Lung (tissue), 12 donors: Measurements from ENCODE around the gene GRIK3. TPM values are rescaled to one million over a fixed set of nuclear protein-coding genes. Genes with fewer than 3 reads are reported as not detected.

Experiments
- ATAC-seq: fragments of 200-7000 bp; cut with Tn5 transposase; one replicate; pipeline ENCODE4 v1.9.1; 2020; ENCODE audit warnings: moderate number of reproducible peaks; ENCODE audit not compliant: insufficient read depth, low FRiP score
- DNase-seq, 3 donors: peaks; one replicate each; pipeline ENCODE4 v3.0.0-alpha.2; 2013 to 2017
- H3K27ac ChIP-seq, 2 donors: one replicate each; pipeline ENCODE4 v1.5.1; 2013; ENCODE audit warnings: mild to moderate bottlenecking in 2 of 2, moderate library complexity in 2 of 2, control low read depth in 1 of 2, inconsistent platforms in 1 of 2, low read depth in 1 of 2, low read length in 1 of 2
- H3K27me3 ChIP-seq, 3 donors: one replicate each; pipeline ENCODE4 v1.5.1; 2013; ENCODE audit warnings: low read length in 2 of 3; ENCODE audit not compliant: control insufficient read depth in 3 of 3, insufficient read depth in 3 of 3
- H3K36me3 ChIP-seq, 4 donors: one replicate each; pipeline ENCODE4 v1.5.1; 2013; ENCODE audit warnings: low read length in 4 of 4, mild to moderate bottlenecking in 1 of 4, moderate library complexity in 1 of 4; ENCODE audit not compliant: control insufficient read depth in 4 of 4, insufficient read depth in 4 of 4
- H3K4me1 ChIP-seq, 5 donors: one replicate each; pipeline ENCODE4 v1.5.1; 2013; ENCODE audit warnings: low read length in 5 of 5, mild to moderate bottlenecking in 2 of 5, moderate library complexity in 1 of 5; ENCODE audit not compliant: control insufficient read depth in 5 of 5, insufficient read depth in 5 of 5
- H3K4me3 ChIP-seq: one replicate; pipeline ENCODE4 v1.5.1; 2013; ENCODE audit warnings: mild to moderate bottlenecking, control low read depth, moderate library complexity
- H3K9ac ChIP-seq, 2 donors: one replicate each; pipeline ENCODE4 v1.5.1; 2013; ENCODE audit warnings: low read length in 2 of 2, control low read depth in 1 of 2; ENCODE audit not compliant: insufficient read depth in 1 of 2
- H3K9me3 ChIP-seq, 4 donors: one replicate each; pipeline ENCODE4 v1.5.1; 2013; ENCODE audit warnings: low read length in 3 of 4, mild to moderate bottlenecking in 1 of 4, moderate library complexity in 1 of 4; ENCODE audit not compliant: control insufficient read depth in 4 of 4, insufficient read depth in 3 of 4
- WGBS, 2 donors: extraction: QIAGEN DNeasy Blood & Tissue Kit; methylation state at CpG; one replicate each; pipeline ENCODE4 v1.1.7; 2013; 5-methylcytosine and 5-hydroxymethylcytosine counted together
- polyA plus RNA-seq, 2 donors: library from polyadenylated mRNA; stranded (reverse); fragments of 200-250 nt; gene quantifications; one replicate each; pipeline ENCODE4 v1.2.1, GENCODE V29; 2013
- total RNA-seq, 2 donors: library from RNA; depleted of rRNA in 1 of 2; stranded (reverse); fragments of >200 nt in 1 of 2; gene quantifications; one replicate each; pipeline ENCODE4 v1.2.1, GENCODE V29; 2014 to 2021
- TF ChIP-seq, protein P1 (sequence below): IDR thresholded peaks from 2 replicates; pipeline ENCODE4 v1.5.1; 2012; ENCODE audit warnings: mild to moderate bottlenecking; ENCODE audit errors: control extremely low read depth, extremely low read depth
- donor health status: control.
- donor health status: control.
- donor health status: Bipolar disorder and iron deficiency.
- donor health status: healthy.
- donor health status: DM: yes; HTN: yes; CAD: no.

GRIK3 gene
- total and polyA plus RNA-seq, 4 donors, result 0.01 to 0.40 (median 0.07) TPM

DNA sequence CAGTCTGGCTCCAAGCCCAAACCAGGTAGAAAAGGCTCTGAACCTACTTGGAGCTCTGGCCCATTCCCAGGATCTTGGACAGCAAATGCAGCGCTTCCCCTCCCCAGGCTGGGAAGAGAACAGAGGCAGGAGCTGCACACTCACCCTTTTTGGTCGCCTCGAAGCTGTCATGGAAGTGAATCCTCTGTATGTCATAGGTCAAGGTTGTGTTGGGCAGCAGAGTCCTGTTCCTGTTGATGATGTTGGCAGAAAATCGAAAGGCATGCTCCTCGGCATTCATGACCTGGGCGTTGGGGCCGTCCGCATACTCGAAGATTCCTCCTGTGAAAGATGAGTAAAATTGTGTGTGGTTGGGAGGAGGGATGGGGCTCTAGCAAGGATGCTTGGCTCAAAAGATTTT, 143.5 kb downstream of the GRIK3 start:
- H3K36me3 ChIP-seq, result no peaks in the 10 kb centered on the region
- no peak overlapping the region for H3K4me3 ChIP-seq
- H3K27me3 ChIP-seq, result peaks cover 0 to 7% (median 0%) of the 10 kb centered on the region in 3 donors
- 68 to 79% methylated on average over 9 of the region's 9 CpGs for WGBS, 2 donors
- no peak overlapping the region for H3K27ac ChIP-seq
- H3K4me1 ChIP-seq, result peaks cover 0 to 3% (median 0%) of the 10 kb centered on the region in 5 donors
- no peak for ATAC-seq
- H3K9me3 ChIP-seq, result no peaks in the 10 kb centered on the region
- no peak overlapping the region for H3K9ac ChIP-seq
- TF ChIP-seq, protein P1, sequence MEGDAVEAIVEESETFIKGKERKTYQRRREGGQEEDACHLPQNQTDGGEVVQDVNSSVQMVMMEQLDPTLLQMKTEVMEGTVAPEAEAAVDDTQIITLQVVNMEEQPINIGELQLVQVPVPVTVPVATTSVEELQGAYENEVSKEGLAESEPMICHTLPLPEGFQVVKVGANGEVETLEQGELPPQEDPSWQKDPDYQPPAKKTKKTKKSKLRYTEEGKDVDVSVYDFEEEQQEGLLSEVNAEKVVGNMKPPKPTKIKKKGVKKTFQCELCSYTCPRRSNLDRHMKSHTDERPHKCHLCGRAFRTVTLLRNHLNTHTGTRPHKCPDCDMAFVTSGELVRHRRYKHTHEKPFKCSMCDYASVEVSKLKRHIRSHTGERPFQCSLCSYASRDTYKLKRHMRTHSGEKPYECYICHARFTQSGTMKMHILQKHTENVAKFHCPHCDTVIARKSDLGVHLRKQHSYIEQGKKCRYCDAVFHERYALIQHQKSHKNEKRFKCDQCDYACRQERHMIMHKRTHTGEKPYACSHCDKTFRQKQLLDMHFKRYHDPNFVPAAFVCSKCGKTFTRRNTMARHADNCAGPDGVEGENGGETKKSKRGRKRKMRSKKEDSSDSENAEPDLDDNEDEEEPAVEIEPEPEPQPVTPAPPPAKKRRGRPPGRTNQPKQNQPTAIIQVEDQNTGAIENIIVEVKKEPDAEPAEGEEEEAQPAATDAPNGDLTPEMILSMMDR, result no peak
- DNase-seq, result no peak

DNA sequence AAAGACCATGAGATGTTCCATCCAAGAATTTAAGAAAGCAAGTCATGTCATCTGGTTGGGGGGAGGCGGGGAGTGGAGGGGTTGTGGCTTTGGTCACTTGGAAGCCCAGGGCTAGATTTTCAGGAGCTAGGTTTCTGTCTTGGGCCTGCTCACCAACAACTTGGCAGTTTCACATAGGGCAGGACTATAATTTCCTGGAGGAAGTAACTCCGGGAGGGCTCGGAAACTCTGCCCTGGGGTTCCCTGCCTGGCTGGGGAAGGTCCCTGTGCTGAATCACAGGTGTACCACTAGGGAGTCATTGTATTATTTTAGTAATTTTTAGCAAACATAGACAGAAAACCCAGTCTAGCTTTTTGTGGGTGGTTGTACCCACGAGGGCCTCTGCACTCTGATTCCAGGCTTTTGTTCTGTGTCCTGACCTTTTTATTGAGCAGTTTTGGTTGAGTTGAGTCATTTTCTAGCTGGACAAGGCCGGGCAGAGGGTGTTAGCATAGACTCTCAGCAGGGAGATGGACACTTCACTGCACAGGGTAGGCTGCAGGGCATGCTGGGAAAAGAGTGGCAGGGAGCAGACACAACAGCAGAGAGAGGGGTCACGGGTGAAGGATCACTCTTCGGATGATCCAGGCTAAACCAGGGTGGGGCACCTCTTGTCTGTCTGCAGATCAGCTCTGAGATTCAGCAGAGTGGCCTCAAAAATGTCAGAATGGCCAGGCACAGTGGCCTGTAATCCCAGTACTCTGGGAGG, 144.7 kb downstream of the GRIK3 start:
- 68 to 75% methylated on average over 7 of the region's 7 CpGs for WGBS, 2 donors
- Histone ChIP-seq H3K27me3 (peaks cover 0 to 7% (median 0%) of the 10 kb centered on the region in 3 donors), H3K36me3 (no peaks in the 10 kb centered on the region), H3K9ac (no peak overlapping the region), H3K27ac (no peak overlapping the region), H3K4me3 (no peak overlapping the region), H3K4me1 (peaks cover 0 to 3% (median 0%) of the 10 kb centered on the region in 5 donors), H3K9me3 (peaks cover 0 to 3% (median 0%) of the 10 kb centered on the region in 4 donors)
- DNase-seq (no peak), ATAC-seq (no peak)
- TF ChIP-seq, protein P1, result no peak

DNA sequence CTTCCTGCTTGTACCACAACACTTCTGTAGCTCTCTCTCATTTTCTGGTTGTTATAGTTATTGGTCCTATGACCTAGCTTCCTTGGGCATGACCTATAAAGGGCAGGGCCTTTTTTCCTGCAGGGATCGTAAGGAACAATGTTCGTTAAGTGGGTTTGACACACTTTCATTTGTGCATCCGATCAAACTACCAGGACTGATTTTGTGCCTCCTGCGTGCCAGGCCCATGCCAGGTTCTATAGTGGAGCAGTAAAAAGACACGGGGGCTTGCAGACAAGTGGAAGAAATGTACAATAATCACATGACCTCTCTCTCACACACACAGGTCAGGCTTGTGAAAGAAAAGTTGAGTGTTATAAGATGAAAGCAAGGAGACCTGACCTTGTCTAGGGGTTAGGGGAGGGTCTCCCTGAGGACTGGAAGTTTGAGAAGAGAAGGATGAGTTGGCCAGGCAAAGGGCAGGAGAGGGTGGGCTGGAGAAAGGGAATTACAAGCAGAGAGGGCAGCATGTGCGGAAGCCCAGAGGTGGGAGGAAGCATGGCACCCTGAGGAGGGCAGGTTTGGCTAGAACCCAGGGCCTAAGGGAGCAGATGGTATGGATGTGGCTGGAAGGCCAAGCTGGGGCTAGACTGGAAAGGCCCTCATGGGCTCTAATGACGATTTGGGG, 145.4 kb downstream of the GRIK3 start:
- Histone ChIP-seq H3K36me3 (no peaks in the 10 kb centered on the region), H3K4me1 (peaks cover 0 to 3% (median 0%) of the 10 kb centered on the region in 5 donors), H3K9me3 (peaks cover 0 to 3% (median 0%) of the 10 kb centered on the region in 4 donors), H3K27ac (no peak overlapping the region), H3K9ac (no peak overlapping the region), H3K27me3 (peaks cover 0 to 5% (median 0%) of the 10 kb centered on the region in 3 donors), H3K4me3 (no peak overlapping the region)
- TF ChIP-seq, protein P1, result no peak
- no peak for DNase-seq
- no peak for ATAC-seq
- WGBS, 2 donors, result 73 to 85% methylated on average over 7 of the region's 7 CpGs
